Muscle of back (tissue), 11 donors: ENCODE results near the gene NRF1. TPM values are rescaled to one million over a fixed set of nuclear protein-coding genes. Genes with fewer than 3 reads are reported as not detected.

Experiments used
- DNase-seq, 3 donors: peaks; one replicate each; pipeline versions ENCODE4 v3.0.0 to v3.0.0-alpha.2; 2013
- polyA plus RNA-seq, 10 donors: library from polyadenylated mRNA; unstranded; fragments of 120-200 nt; gene quantifications; one replicate each; pipeline ENCODE4 v1.2.1, GENCODE V29; 2013; ENCODE audit not compliant: insufficient read length in 10 of 10

The NRF1 gene
- polyA plus RNA-seq, 10 donors: 11.1 to 17.3 (median 13.4) TPM

DNA sequence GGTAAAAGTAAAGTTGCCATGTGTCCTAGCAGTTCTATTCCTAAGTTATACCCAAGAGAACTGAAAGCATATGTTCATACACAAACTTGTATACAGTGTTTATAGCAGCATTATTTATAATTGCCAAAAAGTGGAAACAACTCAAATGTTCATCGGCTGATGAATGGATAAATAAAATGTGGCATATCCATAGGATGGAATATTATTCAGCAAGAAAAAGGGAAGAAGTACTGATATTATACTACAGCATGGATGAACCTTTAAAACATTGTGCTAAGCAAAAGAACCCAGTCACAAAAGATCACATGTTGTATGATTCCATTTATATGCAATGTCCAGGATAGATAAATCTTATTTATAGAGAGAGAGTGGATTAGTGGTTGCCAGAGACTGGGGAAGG, 68.9 kb downstream of the NRF1 start:
- DNase-seq: no peak

- DNase-seq: peak in 1 of 3 donors; percentile 5
Measured at GRCh38 chr7:129684777-129685176, 73.3 kb downstream of the NRF1 start.

DNA sequence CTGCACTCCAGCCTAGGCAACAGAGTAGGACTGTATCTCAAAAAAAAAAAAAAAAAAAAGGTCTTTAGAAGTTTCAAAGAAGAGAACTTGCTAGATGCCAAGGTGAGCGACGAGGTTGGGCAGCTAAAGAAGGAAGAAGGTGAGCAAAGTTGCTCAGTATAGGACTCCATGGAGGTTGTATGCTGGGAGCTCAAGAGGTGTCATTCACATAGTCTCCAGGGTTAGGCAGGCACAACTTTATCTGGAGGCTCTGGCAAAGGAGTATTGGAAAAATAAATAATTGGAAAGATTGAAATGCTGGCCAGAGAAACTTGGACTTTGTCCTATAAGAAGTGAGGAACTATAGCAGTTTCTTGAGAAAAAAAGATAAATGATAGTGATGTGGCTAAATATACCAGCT, 74.5 kb downstream of the NRF1 start:
- DNase-seq: no peak

DNA sequence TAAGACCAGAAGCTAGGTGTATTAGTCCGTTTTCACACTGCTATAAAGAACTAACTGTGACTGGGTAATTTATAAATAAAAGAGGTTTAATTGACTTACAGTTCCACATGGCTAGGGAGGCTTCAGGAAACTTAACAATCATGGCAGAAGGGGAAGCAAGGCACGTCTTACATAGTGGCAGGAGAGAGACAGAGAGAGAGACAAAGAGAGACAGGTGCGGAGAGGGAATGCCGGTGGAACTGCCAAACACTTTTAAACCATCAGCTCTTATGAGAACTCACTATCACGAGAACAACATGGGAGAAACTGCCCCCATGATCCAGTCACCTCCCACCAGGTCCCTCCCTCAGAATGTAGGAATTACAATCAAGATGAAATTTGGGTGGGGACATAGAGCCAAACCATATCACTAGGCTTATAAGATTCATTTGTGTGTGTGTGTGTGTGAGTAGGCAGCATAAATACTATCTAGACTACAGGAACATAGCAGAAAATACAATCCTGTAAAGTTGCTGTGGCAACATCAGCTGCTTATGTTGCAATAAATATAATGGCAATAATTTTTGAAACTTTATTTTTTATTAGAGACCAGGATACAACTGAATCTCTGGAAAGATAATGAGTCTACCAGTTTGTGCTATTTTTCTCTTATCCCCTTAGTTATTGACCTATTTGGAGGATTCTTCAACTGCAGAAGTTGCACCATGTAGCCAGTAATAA, 77.1 kb downstream of the NRF1 start:
- DNase-seq: no peak

DNA sequence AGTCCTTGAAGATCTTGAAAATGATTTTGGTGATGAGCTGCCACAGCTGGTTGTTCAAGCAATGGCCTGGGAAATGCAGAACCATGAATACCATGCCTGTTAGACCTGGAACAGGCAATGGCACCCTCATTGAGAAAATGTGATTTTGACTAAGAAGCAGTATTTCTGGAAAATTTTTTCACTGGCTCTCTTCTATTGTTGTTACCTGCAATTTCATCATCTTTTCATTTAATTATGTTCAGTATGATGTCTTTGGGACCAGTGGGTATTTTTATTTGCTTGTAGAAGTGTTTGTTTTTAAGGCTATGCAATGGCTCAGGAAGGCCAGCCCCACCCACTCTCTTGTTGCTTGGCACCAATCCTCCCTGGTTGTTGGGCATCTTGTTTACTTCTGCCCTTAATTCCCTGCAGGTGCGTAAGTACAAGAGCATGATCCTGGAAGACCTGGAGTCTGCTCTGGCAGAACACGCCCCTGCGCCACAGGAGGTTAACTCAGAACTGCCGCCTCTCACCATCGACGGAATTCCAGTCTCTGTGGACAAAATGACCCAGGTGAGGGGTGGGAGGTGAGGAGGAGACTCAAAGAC, 78.6 kb downstream of the NRF1 start:
- no peak for DNase-seq

GRCh38 chr7:129690701-129691100, 79.2 kb downstream of the NRF1 start:
- no peak for DNase-seq

GRCh38 chr7:129698516-129699418, 87.2 kb downstream of the NRF1 start:
- DNase-seq: no peak

GRCh38 chr7:129702316-129702715, 90.8 kb downstream of the NRF1 start:
- no peak for DNase-seq

- DNase-seq: no peak
Measured at GRCh38 chr7:129702761-129703338, 91.3 kb downstream of the NRF1 start.

DNA sequence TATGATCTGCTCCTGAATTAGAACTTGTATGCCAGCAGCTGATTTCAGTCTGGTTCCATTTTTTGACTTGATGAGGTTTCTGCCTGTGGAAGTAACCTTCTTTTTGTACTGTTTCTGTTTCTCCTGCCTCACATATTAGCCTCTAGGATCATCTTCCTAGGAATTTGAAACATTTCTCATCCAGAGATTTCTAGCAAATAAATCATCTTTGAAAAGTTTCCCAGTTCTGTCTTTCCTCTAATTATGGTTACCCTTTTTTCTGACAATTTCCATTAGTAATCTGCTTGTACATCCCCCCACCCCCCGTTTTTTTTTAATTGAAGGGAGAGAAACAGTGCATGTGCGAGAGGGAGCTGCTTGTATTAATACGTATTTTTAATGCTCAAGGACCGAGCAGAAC, 92.2 kb downstream of the NRF1 start:
- DNase-seq: no peak

- no peak for DNase-seq
Measured at GRCh38 chr7:129707910-129708499, 96.5 kb downstream of the NRF1 start.

- DNase-seq: no peak
Measured at GRCh38 chr7:129713544-129713943, 102.0 kb downstream of the NRF1 start.

DNA sequence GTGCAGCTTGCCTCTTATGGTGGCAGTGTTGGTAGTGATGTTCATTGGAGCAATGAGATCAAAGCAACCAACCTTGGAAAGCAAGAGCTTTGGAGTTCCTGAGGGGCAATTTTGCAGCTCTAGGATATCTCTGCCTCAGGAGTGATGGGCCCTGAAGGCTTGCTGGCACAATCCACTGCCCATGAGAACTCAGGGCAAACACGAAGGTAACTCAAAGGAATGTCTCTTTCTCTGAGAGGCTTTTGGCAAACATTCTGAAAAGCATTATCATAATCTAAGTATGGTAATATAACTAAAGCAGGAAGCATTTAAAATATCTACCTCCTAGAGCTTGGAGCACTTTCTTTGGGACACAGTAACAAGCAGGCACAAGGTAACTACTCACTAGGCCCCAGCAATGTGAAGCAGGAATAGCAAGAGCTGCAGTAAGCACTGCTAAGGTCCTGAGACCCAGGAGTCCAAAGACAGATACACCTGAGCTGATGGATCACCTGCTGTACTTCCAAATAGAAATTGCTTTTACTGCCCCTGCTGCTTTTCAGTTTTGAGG, 103.1 kb downstream of the NRF1 start:
- no peak for DNase-seq

- DNase-seq: no peak
Measured at GRCh38 chr7:129719980-129720732, 108.6 kb downstream of the NRF1 start.

DNA sequence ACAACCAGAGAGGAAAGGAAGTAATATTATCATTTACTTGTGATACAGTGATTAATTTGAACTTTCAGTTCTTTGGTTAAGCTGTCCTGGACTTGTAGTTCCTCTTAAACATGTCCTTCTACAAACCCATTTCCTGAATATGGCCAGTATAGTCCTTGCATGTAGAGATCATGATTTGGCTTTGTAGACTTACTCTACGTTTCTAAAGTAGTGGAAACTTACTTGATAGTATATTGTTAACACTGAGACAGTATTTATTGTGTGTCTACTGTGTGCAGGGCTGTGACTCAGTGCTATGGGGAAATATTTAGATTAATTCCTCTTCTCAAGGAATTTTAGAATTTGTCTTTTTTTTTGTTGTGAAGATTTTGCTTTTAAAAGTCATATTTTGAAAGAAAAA, 109.5 kb downstream of the NRF1 start:
- no peak for DNase-seq

- no peak for DNase-seq
Measured at GRCh38 chr7:129723679-129724078, 112.2 kb downstream of the NRF1 start.

DNA sequence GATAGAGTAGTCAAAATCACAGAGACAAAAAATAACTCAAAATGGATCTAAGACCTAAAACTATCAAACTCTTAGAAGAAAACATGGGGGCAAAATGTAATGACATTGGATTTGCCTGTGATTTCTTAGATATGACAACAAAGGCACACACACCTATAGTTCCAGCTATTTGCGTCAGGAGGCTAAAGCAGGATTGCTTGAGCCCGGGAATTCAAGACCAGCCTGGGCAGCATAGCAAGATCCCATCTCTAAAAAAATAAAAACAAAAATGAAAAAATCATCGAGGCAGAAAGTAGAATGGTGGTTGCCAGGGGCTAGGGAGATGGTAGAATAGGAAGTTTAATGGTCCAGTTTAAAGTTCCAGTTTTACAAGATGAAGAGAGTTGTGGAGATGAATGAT, 113.3 kb downstream of the NRF1 start:
- DNase-seq: no peak

GRCh38 chr7:129728875-129729467, 117.5 kb downstream of the NRF1 start:
- DNase-seq: no peak

DNA sequence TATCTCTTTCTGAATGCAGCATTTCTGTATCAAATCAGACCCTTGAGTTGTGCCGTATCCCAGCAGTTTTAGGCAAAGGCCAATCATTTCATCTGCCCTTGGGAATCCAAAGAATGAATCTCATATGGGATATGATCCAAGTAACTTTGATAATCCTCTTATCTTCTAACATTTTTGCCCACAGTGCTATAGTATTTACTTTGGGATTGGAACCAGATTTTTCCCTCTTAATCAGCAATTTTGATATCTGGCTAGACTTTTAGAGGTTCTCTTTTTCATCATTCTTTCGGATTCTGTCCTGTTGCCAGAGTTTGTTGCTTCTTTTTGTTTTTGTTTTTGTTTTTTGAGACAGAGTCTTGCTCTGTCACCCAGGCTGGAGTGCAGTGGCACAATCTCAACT, 118.0 kb downstream of the NRF1 start:
- DNase-seq: no peak

GRCh38 chr7:129730159-129730558, 118.6 kb downstream of the NRF1 start:
- DNase-seq: no peak

GRCh38 chr7:129734400-129734799, 122.9 kb downstream of the NRF1 start:
- no peak for DNase-seq
